HepG2 (cell line): ENCODE measurements around the gene C16orf89. TPM values are rescaled to one million over a fixed set of nuclear protein-coding genes. Genes with fewer than 3 reads are reported as not detected.

Experiments used
- CENPBD1 ChIP-seq: sonication (generic); formaldehyde crosslinking; IDR thresholded peaks from 2 replicates; pipeline ENCODE4 v1.8.0; 2022; ENCODE audit warnings: missing genetic modification reagents, low read depth, mild to moderate bottlenecking, borderline replicate concordance
- EHMT2 ChIP-seq: fragments of 200-600 bp; sonication (generic); IDR thresholded peaks from 2 replicates; pipeline ENCODE4 v1.7.0; 2017; ENCODE audit warnings: antibody characterized with exemption, low read depth, low read length, borderline replicate concordance
- GMEB1 ChIP-seq: sonication (generic); formaldehyde crosslinking; IDR thresholded peaks from 2 replicates; pipeline ENCODE4 v1.5.1; 2020; ENCODE audit warnings: missing genetic modification reagents, mild to moderate bottlenecking, borderline replicate concordance
- RXRA ChIP-seq: sonication (generic); formaldehyde crosslinking; IDR thresholded peaks from 2 replicates; pipeline ENCODE4 v1.5.1; 2020; ENCODE audit warnings: missing genetic modification reagents
- THAP9 ChIP-seq: sonication (generic); formaldehyde crosslinking; IDR thresholded peaks from 2 replicates; pipeline ENCODE4; 2020; ENCODE audit warnings: missing genetic modification reagents, mild to moderate bottlenecking, borderline replicate concordance
- ZBTB10 ChIP-seq: sonication (generic); formaldehyde crosslinking; IDR thresholded peaks from 2 replicates; pipeline ENCODE4 v1.4.0; 2020; ENCODE audit warnings: missing genetic modification reagents, borderline replicate concordance
- ZBTB34 ChIP-seq: sonication (generic); formaldehyde crosslinking; IDR thresholded peaks from 2 replicates; pipeline ENCODE4 v1.8.0; 2022; ENCODE audit warnings: mild to moderate bottlenecking, missing genetic modification reagents
- ZFX ChIP-seq: sonication (generic); formaldehyde crosslinking; IDR thresholded peaks from 2 replicates; pipeline ENCODE4 v1.4.0; 2020; ENCODE audit warnings: mild to moderate bottlenecking, low read depth, missing genetic modification reagents, moderate library complexity
- ZFY ChIP-seq: sonication (generic); formaldehyde crosslinking; IDR thresholded peaks from 2 replicates; pipeline ENCODE4 v1.4.0; 2020; ENCODE audit warnings: missing genetic modification reagents
- ZNF101 ChIP-seq: sonication (generic); formaldehyde crosslinking; IDR thresholded peaks from 2 replicates; pipeline ENCODE4 v1.4.0; 2020; ENCODE audit warnings: mild to moderate bottlenecking, low read depth, missing genetic modification reagents, borderline replicate concordance
- ZNF512 ChIP-seq: sonication (generic); formaldehyde crosslinking; IDR thresholded peaks from 2 replicates; pipeline ENCODE4 v1.4.0; 2020; ENCODE audit warnings: mild to moderate bottlenecking, missing genetic modification reagents
- ZNF549 ChIP-seq: sonication (generic); formaldehyde crosslinking; IDR thresholded peaks from 2 replicates; pipeline ENCODE4 v1.5.0; 2020; ENCODE audit warnings: missing genetic modification reagents
- ZNF776 ChIP-seq: sonication (generic); formaldehyde crosslinking; IDR thresholded peaks from 2 replicates; pipeline ENCODE4 v1.4.0; 2020; ENCODE audit warnings: mild to moderate bottlenecking, missing genetic modification reagents
- polyA plus RNA-seq, 8 experiments: library from polyadenylated mRNA; depleted of rRNA in 3 of 8; stranded (reverse) in 7 of 8; unstranded in 1 of 8; fragments of >200 nt; fragmentation: Illumina TruSeq in 4 of 8; extraction: Trizol in 4 of 8; gene quantifications; 2 replicates each; pipeline versions ENCODE4 v1.2.1 to v1.2.3, GENCODE V29; 2011 to 2016; ENCODE audit warnings: low read depth in 4 of 8, missing spikeins in 1 of 8, mixed read lengths in 1 of 8; ENCODE audit not compliant: insufficient read depth in 1 of 8
- total RNA-seq, 5 experiments: library from RNA; depleted of rRNA; stranded (reverse); fragments of >200 nt; fragmentation: Illumina TruSeq; extraction: Trizol; gene quantifications; 2 replicates each; pipeline ENCODE4 v1.2.3, GENCODE V29; 2016; ENCODE audit warnings: low read depth in 1 of 5
- TF ChIP-seq, protein P1 (sequence below): sonication (generic); formaldehyde crosslinking; IDR thresholded peaks from 2 replicates; pipeline ENCODE4 v1.4.0; 2020; ENCODE audit warnings: missing genetic modification reagents
- TF ChIP-seq, protein P2 (sequence below): IDR thresholded peaks from 2 replicates; pipeline ENCODE4 v1.6.1; 2012; ENCODE audit warnings: inconsistent platforms
- TF ChIP-seq, protein P3 (sequence below): sonication (generic); formaldehyde crosslinking; IDR thresholded peaks from 2 replicates; pipeline ENCODE4 v1.4.0; 2020; ENCODE audit warnings: missing genetic modification reagents

C16orf89 gene
- total and polyA plus RNA-seq, 2 of the 13 experiments (the other 11 are each of a cell fraction or from before 2014, with no cell fraction given), result 1.9 to 3.4 TPM

GRCh38 chr16:5025171-5025632 is 40.6 kb downstream of the C16orf89 start (continued):
- no peak for TF ChIP-seq CENPBD1
- TF ChIP-seq GMEB1 (CRISPR knock-in tag), result no peak
- 0 out of 2 replicates have a peak, but pooled peaks have one; percentile 30 for TF ChIP-seq RXRA (CRISPR knock-in tag)
- no peak for TF ChIP-seq THAP9
- TF ChIP-seq ZNF101, result no peak
- TF ChIP-seq ZBTB34 (CRISPR knock-in tag), result no peak
- TF ChIP-seq, protein P1, sequence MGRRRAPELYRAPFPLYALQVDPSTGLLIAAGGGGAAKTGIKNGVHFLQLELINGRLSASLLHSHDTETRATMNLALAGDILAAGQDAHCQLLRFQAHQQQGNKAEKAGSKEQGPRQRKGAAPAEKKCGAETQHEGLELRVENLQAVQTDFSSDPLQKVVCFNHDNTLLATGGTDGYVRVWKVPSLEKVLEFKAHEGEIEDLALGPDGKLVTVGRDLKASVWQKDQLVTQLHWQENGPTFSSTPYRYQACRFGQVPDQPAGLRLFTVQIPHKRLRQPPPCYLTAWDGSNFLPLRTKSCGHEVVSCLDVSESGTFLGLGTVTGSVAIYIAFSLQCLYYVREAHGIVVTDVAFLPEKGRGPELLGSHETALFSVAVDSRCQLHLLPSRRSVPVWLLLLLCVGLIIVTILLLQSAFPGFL (CRISPR knock-in tag), result no peak
- TF ChIP-seq ZNF776 (CRISPR knock-in tag), result peak; percentile 96
- TF ChIP-seq ZFX (CRISPR knock-in tag), result no peak
- no peak for TF ChIP-seq ZBTB10
- TF ChIP-seq, protein P2, sequence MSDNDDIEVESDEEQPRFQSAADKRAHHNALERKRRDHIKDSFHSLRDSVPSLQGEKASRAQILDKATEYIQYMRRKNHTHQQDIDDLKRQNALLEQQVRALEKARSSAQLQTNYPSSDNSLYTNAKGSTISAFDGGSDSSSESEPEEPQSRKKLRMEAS, result no peak
- TF ChIP-seq EHMT2, result no peak
- TF ChIP-seq, protein P3, sequence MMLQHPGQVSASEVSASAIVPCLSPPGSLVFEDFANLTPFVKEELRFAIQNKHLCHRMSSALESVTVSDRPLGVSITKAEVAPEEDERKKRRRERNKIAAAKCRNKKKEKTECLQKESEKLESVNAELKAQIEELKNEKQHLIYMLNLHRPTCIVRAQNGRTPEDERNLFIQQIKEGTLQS (CRISPR knock-in tag), result no peak
- no peak for TF ChIP-seq ZNF549 (CRISPR knock-in tag)
- TF ChIP-seq ZNF512 (CRISPR knock-in tag), result no peak
- no peak for TF ChIP-seq ZFY (CRISPR knock-in tag)
